HG03558 (cell line): ENCODE measurements around the gene DBP.
"Not testable (repeated sequence)": the region's sequence is repeated elsewhere in the genome, so short reads cannot be mapped to it uniquely, and the experiment has no call there.

Source experiments
- ATAC-seq: cut with Tn5 transposase; IDR thresholded peaks from one replicate; pipeline ENCODE4 v1.9.1; 2021; ENCODE audit warnings: moderate number of reproducible peaks; ENCODE audit not compliant: unreplicated experiment; ENCODE audit errors: extremely low read depth

The DBP gene

DNA sequence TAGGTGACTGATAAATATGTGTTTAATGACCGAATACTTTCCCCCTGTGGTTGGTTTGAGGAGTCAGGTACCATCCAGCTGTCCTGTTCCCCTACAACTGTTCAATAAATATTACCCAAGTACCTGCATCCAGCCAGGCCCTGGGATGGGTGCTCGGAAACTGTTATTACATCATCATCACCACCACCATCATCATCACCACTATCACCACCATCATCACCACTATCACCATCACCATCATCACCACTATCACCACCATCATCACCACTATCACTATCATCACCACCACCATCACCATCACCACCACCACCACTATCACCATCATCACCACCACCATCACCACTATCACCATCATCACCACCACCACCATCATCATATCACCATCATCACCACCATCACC, 31.6 kb upstream of the DBP start:
- ATAC-seq = no peak

DNA sequence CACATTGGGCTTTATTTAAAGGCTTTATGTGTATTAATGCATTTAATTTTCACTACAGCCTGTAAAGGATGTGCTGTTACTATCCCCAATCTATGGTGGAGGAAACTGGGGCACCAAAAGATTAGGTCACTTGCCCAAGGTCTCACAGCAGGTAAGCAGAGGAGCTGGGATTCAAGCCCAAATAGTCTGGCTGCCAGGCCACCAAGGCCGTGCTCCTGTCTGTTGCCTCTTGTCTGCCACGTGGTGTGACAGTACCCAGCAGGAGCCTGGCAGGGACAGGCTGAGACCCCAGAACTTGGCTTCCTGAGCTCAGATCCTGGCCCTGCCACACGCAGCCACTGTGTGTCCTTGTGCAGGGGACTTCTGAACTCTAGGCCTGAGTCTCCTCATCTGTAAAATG, 31.2 kb upstream of the DBP start:
- ATAC-seq = no peak

DNA sequence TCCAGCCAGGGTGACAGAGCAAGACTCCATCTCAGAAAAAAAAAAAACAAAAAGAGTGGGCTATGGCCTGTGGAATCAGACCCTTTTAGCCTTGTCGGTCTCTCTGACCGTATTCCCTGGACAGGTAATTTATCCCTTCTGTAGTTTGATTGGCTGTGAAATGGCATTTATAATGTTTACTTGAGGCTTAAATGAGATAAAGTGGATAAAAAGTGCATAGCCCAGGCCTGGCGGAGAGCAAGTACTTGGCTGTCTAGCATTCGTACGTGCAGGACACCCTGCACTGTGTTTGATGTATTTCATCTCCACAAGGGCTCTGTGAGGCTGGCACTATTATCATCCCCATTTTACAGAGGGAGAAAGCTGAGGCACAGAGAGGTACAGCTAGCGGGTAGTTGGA, 28.6 kb upstream of the DBP start:
- no peak for ATAC-seq

DNA sequence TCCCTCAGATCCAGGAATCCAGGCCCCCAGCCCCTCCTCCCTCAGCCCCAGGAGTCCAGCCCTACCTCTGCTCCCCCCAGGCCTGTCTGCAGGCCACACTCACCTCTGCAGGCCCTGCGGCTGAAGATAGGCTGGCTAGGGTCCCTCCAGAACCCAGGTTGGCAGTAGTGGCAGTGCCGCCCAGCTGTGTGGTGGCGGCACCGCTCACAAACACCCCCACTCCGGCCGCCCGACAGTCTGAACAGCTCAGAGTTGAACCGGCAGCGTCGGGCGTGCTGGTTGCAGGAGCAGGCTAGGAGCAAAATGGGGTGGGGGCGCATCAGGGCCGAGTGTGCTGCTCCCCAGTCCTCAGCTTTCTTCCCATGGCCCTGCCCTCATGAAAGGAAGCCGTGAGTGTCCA, 27.3 kb upstream of the DBP start:
- no peak for ATAC-seq

DNA sequence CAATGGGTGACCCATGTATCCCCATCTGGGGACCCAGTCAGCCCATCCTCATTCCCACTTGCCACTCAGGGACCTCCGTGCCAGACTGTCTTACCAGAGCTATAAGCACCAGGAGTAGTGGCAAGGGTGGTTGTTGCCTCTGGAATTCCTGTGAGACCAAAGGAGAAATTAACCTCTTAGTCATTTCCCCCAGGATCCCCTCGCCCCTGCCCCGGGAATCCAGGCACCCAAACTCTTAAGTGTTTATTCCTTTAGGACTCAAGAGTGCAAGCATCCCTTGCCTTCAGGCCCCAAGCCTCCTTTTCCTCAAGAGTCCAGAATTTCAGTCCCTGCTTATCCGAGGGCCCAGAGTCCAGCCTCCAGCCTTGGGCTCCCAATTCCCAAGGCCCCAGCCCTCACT, 26.5 kb upstream of the DBP start:
- no peak for ATAC-seq

DNA sequence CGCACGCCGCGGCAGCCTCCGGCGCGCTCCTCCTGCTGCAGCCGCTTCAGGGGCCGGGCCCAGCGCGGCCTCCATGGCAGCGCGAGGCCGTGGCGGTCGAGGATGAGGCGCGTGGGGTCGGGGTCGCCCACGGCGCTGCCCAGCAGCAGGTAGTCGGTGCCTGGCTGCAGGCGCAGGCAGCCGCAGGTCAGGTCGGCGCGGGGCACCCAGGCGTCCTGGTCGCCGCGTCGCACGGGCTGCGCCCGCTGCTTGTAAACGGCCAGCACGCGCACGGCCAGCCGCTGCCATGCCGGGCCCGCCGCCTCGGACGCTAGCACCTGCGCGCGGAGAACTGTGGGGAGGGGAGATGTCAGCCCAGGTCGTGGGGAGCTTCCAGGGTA, 24.5 kb upstream of the DBP start:
- no peak for ATAC-seq

DNA sequence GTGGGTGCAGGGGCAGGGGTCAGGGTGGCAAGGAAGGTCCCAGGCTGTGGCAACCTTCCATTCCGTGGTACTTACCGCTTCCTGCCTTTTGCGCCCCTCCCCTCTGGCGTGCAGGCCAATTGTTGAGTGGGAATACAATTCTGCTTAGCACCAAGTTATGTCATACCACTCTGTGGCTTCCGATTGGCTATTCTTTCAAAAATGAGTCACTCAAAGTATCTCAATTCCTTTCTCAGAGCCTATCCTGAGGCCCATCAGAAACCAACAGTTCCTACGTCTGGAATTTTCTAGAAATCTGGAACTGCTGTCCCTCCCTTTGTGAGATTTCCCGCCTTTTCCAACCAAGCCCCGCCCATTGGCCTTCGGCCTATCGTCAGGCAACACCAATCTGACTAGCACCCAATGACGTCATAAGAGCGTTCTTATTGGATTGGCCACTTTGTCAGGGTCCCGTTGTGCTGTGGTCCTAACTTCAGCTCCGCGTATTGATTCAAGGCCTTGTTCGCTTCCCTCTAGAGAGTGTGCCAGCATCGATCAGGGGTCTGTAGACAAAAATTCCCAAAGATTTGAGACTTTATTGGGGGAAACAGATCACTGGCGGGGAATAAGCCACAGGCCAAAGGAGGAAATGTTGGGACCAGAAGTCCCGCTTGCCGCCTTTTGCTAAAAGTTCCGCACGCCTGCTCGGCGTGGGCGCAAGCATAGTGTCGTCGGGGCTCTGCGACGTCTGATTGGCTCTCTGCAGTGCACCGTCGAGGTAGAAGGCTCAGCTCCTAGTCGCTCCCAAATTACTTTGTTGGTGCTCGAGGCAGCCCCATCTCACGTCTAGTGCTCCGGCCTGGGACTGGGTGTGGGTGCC, 23.9 kb upstream of the DBP start:
- ATAC-seq = no peak

DNA sequence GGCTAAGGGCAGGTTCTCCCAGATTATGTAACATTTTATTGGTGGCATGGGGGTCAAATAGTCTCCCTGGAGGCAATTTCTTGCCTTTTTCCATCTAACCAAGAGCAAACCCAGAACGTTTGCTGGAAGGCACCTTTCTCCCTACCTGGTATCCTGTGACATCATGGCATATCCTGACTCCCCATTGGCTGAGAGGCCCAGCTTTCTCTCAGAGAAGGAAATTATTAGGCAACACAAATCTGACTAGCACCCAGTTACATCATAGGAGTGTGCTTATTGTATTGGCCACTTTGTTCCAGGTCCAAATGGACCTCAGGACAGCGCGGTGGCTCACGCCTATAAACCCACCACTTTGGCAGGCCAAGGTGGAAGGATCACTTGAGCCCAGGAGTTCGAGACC, 22.6 kb upstream of the DBP start:
- no peak for ATAC-seq

DNA sequence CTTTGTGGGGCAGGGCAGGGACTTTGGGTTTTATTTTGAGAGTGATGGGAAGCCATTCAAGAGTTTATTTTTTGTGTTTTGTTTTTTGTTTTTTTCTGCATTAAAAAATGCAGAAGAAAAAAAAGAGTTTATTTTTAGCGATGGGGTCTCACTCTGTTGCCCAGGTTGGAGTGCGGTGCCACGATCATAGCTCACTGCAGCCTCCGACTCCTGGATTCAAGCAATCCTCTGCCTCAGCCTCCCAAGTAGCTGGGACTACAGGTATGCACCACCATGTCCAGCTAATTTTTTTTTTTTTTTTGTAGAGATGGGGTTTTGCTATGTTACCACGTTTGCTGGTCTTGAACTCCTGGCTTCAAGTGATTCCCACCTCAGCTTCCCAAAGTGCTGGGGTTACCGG, 21.3 kb upstream of the DBP start:
- no peak for ATAC-seq

DNA sequence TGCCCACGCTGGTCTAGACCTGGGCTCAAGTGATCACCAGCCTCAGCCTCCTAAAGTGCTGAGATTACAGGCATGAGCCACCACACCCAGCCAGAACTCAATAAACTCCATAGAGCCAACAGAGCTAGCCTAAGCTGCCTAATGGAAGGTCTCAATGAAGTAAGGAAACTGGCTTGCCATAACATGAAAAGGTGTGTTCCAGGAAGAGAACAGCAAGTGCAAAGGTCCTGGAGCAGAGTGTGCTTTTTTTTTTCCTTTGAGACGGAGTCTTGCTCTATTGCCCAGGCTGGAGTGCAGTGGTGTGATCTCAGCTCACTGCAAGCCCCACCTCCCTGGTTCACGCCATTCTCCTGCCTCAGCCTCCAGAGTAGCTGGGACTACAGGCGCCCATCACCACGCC, 20.6 kb upstream of the DBP start:
- ATAC-seq = not testable (repeated sequence)

DNA sequence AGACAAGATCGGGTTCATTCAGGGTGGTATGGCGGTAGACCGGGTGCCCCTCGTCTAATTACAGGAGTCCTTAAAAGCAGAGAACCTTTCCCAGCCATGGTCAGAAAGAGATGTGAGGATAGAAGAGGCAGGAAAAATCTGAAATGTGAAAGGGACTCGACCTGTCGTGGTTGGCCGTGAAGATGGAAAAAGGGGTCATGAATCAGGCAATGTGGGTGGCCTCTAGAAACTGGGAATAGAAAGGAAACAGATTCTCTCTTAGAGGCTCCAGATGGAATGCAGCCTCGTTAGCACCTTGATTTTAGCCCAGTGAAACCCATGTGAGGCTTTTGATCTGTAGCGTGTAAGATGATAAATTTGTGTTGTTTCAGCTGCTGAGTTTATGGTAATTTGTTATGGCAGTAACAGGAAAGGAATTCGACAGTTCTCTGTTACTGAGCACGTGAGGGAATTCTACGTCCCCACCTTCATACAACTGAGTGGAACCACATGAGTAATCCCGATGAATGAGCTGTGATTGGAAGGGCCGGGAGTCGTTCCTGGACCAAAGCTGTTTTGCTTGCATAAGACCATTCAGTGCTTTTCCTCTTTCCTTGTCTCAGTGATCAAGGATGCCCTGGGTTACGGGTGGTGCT, 19.8 kb upstream of the DBP start:
- ATAC-seq = no peak

DNA sequence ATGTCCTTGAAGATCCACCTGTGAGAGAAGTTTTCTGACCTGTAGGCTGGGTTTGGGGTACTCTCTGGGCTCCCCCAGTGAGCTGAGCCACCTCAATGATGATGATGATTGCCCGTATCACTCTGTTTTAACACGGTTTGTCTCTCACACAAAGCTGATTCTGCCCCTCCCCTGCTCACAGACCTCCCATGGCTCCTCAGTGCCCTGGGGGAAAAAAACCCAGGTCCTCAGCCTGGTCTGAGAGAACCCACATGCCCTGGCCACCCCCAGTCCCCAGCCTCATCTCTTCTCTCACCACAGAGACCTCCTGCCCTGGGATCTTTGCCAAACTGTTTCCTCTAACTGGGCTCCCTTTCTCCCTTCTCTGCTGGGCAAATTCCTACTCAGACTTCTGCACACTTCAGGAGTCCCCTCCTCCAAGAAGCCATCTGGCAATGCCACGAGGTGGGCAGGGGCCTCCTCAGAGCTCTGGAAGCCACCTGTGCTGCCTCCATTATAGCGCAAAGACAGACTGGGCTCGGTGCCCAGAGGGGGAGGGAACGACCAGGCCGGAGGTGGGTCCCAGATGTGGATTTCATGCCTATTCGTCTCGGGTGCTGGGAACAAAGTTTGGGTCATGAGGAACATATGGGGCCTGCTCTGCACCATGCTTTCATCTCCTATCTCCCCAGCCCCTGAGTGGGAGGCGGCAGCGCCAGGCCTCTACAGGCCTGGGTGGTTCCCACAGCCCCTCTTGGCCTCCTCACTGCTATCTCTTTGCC, 17.3 kb upstream of the DBP start:
- no peak for ATAC-seq

DNA sequence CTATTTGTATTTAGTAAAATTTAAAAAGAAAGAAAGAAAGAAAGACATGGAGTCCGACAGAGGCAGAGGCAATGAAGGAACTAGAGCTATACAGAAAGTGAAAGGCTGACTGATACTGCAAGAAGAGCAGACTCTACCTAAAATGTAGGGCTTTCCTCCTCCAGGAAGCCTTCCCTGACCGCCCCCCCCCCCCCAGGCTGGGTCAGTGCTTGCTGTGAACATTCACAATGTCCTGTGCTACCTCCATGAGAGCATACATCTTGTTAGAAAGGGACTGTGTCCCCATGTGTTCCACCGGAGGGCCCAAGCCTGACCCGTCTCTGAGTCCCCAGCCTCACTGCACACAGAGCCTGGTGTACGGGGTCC, 14.5 kb upstream of the DBP start:
- ATAC-seq = no peak

DNA sequence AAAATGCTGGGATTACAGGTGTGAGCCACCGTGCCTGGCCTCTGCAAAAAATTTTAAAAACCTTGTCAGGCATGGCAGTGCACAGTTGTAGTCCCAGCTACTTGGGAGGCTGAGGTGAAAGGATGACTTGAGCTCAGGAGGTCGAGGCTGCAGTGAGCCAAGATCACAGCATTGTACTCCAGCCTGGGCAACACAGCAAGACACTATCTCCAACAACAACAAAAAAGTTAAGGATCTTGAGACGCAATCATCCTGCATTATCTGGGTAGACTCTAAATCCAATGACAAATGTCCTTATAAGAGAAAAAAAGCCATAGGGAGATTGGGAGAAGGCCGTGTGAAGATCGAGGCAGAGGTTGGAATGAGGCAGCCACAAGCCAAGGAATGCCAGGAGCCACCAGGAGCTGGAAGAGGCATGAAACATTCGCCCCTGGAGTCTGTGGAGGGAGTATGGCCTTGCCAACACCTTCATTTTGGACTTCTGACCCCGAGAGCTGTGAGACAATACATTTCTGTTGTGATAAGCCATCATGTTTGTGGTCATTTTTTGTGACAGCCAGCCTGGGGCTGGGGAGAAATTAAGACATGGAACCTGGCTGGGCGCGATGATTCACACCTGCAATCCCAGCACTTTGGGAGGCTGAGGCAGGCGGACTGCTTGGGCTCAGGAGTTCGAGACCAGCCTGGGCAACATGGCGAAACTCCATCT, 13.9 kb upstream of the DBP start:
- ATAC-seq = no peak

DNA sequence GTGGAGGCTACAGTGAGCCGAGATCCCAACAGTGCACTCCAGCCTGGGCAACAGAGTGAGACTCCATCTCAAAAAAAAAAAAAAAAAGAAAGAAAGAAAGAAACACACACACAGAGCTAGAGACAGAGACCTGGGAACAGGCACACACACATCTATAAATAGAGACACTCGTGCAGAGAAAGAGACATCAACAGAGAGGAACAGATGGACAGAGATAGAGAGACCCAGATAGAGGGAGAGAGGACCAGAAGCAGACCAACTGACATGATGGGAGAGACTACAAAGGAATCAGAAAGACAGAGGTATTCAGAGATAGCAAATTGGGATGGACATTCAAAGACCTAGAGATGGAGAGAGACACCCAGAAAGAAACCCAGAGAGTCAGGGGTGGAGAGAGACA, 11.0 kb upstream of the DBP start:
- no peak for ATAC-seq

DNA sequence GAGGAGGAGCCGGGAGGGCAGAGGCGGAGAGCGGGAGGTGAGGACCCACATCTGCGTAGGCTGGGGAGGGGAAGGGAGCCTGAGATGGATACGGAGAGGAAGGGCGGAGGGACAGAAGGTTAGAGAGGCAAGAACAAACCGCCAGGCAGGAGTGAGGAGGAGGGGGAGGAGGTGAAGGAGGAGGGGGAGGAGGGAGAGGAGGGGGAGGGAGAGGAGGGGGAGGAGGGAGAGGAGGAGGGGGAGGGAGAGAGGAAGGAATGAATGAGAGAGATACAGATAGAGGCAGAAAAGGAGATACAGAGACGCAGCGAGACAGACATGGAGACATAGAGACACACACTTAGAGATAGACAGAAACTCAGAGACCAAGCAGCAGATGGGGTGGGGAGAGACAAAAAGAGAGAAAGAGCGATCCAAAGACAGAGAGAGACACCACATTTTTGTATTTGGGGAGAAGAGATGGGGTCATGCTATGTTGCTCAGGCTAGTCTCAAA, 9.6 kb upstream of the DBP start:
- ATAC-seq = peak; percentile 46

DNA sequence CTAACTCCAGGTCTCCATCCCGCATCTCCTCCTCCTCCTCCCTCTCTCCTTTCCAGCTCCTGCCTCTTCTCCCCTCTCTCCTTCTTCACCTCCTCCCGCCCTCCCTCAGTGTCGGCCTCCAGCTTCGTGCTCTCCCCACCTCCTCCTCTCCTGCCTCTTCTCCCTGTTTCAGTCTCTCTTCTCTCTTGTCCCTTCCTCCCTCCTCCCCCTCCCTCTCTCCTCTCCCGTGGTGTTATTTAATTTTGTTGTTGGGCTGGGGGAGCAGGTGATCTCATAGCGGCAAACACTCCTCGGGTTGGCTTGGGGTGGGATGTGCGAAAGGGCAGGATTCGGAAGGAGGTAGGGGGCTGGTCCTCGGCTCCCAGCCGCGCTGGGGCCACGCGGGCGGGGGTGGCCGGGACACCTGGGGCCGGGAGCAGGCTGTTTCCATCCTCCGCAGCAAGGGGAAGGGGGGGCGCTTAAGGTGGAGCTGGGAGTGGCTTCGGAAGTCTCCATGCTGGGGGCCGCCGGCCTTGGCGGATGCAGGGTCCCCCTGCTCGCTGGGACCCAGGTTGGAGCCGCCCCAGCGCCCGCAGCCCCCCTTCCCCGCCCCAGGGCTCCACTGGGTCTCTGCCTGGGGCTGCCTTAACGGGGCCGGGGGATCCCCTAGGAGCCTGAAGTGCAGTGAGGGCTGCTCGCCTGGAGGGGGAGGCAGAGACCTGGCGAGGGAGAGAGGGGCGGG, 9.0 kb upstream of the DBP start, which contains the start of gene CA11:
TSS of gene CA11 (minus strand) at position 187 of the 721 bp plus-strand sequence. CDS start 555 bp downstream, outside the sequence.
- ATAC-seq = no peak

DNA sequence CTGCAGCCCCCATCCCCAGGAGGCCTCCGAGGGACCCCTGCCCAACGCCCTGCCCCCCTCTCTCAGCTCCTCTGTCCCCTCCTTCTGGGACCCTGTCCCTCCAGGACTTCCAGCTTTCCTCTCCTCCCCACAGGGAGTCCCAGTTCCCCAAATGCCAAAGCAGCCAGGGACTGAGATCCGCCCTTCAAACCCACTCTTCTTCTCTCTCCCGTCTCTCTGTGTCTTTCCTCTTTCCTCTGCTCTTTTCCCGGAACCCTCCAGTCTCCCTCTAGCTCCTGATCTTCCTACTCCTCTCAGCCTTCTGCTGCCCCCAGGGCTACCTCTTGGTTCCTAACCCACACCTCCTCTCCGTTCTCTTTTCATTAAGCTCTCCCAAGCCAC, 8.4 kb upstream of the DBP start:
- no peak for ATAC-seq

DNA sequence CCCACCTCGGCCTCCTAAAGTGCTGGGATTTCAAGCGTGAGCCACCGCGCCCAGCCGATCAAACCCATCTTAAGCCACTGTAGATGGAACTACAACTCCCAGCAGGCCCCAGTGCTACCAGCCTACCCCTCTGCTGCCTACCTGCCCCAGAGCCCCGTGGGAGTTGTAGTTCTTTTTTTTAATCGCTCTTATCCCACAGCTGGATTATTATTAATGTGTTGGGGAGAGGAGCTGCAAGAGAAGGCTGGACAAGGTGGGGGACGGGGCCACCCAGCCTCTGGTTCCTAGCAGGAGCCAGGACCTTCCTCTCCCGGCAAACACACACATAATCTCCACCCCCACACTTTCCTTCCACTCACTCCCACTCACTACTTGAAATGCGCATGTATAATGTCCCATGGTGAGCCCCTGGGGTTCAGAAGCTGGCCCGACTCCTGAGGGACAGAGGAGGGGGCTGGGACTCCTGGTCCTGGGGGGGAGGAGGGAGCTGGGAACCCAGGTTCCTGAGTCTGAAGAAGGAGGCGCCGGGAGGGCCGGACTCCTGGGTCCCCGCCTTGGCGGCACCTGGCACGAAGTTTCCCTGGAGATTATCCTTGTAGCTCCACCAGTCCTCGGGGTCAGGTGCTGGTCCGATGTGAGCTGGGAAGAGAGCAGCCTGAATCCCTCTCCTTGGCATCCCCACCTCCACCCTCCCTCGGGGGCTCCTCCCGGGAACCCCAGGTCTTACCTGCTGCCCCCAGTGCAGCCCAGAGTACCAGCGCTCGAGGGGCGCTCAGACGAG, 7.8 kb upstream of the DBP start:
- ATAC-seq = no peak
